ENCODE data around the gene MALT1.

- no peak for TF ChIP-seq POLR2AphosphoS5 (IDR thresholded peaks at IDR 0.05; ENCODE audit: low read depth, low read length)
- TF ChIP-seq TAF1 (IDR thresholded peaks at IDR 0.05; ENCODE audit: low read depth, low read length): no peak
These were observed 85.5 kb downstream of the MALT1 start for GRCh38 chr18:58756596-58757240.
